HG02678 (cell line): Measurements from ENCODE around the gene GABPB1.

ENCODE experiments used
- ATAC-seq: cut with Tn5 transposase; IDR thresholded peaks from one replicate; pipeline ENCODE4 v1.9.1; 2021; ENCODE audit warnings: mild to moderate bottlenecking, moderate library complexity; ENCODE audit not compliant: unreplicated experiment

Gene GABPB1

GRCh38 chr15:50244959-50245624 lies 109.9 kb downstream of the GABPB1 start:
- no peak for ATAC-seq

GRCh38 chr15:50244153-50244552 lies 110.8 kb downstream of the GABPB1 start:
- no peak for ATAC-seq

GRCh38 chr15:50241684-50242450 lies 113.1 kb downstream of the GABPB1 start:
- no peak for ATAC-seq

GRCh38 chr15:50238255-50238654 lies 116.7 kb downstream of the GABPB1 start:
- ATAC-seq: no peak

- ATAC-seq: no peak
Measured at GRCh38 chr15:50236433-50236832, 118.6 kb downstream of the GABPB1 start.

GRCh38 chr15:50235794-50236193 lies 119.2 kb downstream of the GABPB1 start:
- no peak for ATAC-seq

- no peak for ATAC-seq
Measured at GRCh38 chr15:50234764-50235163, 120.2 kb downstream of the GABPB1 start.

GRCh38 chr15:50233192-50233736 lies 121.7 kb downstream of the GABPB1 start:
- no peak for ATAC-seq

GRCh38 chr15:50232791-50233190 lies 122.2 kb downstream of the GABPB1 start:
- ATAC-seq: no peak

- no peak for ATAC-seq
Measured at GRCh38 chr15:50231761-50232160, 123.2 kb downstream of the GABPB1 start.

- ATAC-seq: no peak
Measured at GRCh38 chr15:50229336-50229735, 125.7 kb downstream of the GABPB1 start.

GRCh38 chr15:50228866-50229265 lies 126.1 kb downstream of the GABPB1 start:
- no peak for ATAC-seq

GRCh38 chr15:50227076-50227475 lies 127.9 kb downstream of the GABPB1 start:
- ATAC-seq: no peak

GRCh38 chr15:50225938-50226337 lies 129.1 kb downstream of the GABPB1 start:
- ATAC-seq: no peak
